Measurements from ENCODE around the gene KLHL26.

Gene KLHL26

GRCh38 chr19:18710996-18711751 lies 74.3 kb downstream of the KLHL26 start:
- in situ Hi-C loops (cut with HindIII; ENCODE audit: low sequenced_read_pairs), result no loop called here
- TF ChIP-seq, protein P1, sequence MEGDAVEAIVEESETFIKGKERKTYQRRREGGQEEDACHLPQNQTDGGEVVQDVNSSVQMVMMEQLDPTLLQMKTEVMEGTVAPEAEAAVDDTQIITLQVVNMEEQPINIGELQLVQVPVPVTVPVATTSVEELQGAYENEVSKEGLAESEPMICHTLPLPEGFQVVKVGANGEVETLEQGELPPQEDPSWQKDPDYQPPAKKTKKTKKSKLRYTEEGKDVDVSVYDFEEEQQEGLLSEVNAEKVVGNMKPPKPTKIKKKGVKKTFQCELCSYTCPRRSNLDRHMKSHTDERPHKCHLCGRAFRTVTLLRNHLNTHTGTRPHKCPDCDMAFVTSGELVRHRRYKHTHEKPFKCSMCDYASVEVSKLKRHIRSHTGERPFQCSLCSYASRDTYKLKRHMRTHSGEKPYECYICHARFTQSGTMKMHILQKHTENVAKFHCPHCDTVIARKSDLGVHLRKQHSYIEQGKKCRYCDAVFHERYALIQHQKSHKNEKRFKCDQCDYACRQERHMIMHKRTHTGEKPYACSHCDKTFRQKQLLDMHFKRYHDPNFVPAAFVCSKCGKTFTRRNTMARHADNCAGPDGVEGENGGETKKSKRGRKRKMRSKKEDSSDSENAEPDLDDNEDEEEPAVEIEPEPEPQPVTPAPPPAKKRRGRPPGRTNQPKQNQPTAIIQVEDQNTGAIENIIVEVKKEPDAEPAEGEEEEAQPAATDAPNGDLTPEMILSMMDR (IDR thresholded peaks at IDR 0.05; ENCODE audit: low read depth, low read length, missing control alignments), result no peak
- peak; percentile 49 for DNase-seq (ENCODE audit: low read depth)
- H3K4me3 ChIP-seq (ENCODE audit: low read depth, low read length), result no peak overlapping the region

DNA sequence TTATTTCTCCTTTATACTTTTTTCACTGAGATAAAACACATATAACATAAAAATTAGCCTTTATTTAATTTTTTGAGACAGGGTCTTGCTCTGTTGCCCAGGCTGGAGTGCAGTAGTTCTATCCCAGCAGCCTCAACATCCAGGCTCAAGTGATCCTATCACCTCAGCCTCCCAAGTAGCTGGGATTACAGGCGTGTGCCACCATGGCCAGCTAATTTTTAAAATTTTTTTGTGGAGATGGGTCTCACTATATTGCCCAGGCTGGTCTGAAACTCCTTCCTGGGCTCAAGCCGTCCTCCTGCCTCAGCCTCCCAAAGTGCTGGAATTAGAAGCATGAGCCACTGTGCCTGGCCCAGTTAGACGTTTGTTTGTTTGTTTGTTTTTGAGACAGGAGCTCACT lies 75.1 kb downstream of the KLHL26 start:
- in situ Hi-C loops (cut with HindIII; ENCODE audit: low sequenced_read_pairs), result no loop called here
- H3K4me3 ChIP-seq (ENCODE audit: low read depth, low read length), result no peak overlapping the region
- TF ChIP-seq, protein P1 (IDR thresholded peaks at IDR 0.05; ENCODE audit: low read depth, low read length, missing control alignments), result no peak
- no peak for DNase-seq (ENCODE audit: low read depth)

- TF ChIP-seq, protein P1 (IDR thresholded peaks at IDR 0.05; ENCODE audit: low read depth, low read length, missing control alignments), result no peak
- H3K4me3 ChIP-seq (ENCODE audit: low read depth, low read length), result no peak overlapping the region
- DNase-seq (ENCODE audit: low read depth), result no peak
- in situ Hi-C loops (cut with HindIII; ENCODE audit: low sequenced_read_pairs), result no loop called here
Measured at GRCh38 chr19:18712981-18713380, 76.2 kb downstream of the KLHL26 start.

GRCh38 chr19:18713550-18714117 lies 76.8 kb downstream of the KLHL26 start:
- TF ChIP-seq, protein P1 (IDR thresholded peaks at IDR 0.05; ENCODE audit: low read depth, low read length, missing control alignments), result no peak
- H3K4me3 ChIP-seq (ENCODE audit: low read depth, low read length), result no peak overlapping the region
- no peak for DNase-seq (ENCODE audit: low read depth)
- in situ Hi-C loops (cut with HindIII; ENCODE audit: low sequenced_read_pairs), result no loop called here

GRCh38 chr19:18715416-18715815 lies 78.6 kb downstream of the KLHL26 start:
- no peak for DNase-seq (ENCODE audit: low read depth)
- in situ Hi-C loops (cut with HindIII; ENCODE audit: low sequenced_read_pairs), result no loop called here
- H3K4me3 ChIP-seq (ENCODE audit: low read depth, low read length), result no peak overlapping the region
- TF ChIP-seq, protein P1 (IDR thresholded peaks at IDR 0.05; ENCODE audit: low read depth, low read length, missing control alignments), result no peak

GRCh38 chr19:18716857-18717256 lies 80.0 kb downstream of the KLHL26 start:
- TF ChIP-seq, protein P1 (IDR thresholded peaks at IDR 0.05; ENCODE audit: low read depth, low read length, missing control alignments), result no peak
- DNase-seq (ENCODE audit: low read depth), result no peak
- H3K4me3 ChIP-seq (ENCODE audit: low read depth, low read length), result no peak overlapping the region
- in situ Hi-C loops (cut with HindIII; ENCODE audit: low sequenced_read_pairs), result no loop called here

Data from astrocyte of the cerebellum (primary cell).